ENCODE results near the gene SFTA2.
"Not testable (repeated sequence)": the region's sequence is repeated elsewhere in the genome, so short reads cannot be mapped to it uniquely, and the experiment has no call there.

Gene SFTA2

DNA sequence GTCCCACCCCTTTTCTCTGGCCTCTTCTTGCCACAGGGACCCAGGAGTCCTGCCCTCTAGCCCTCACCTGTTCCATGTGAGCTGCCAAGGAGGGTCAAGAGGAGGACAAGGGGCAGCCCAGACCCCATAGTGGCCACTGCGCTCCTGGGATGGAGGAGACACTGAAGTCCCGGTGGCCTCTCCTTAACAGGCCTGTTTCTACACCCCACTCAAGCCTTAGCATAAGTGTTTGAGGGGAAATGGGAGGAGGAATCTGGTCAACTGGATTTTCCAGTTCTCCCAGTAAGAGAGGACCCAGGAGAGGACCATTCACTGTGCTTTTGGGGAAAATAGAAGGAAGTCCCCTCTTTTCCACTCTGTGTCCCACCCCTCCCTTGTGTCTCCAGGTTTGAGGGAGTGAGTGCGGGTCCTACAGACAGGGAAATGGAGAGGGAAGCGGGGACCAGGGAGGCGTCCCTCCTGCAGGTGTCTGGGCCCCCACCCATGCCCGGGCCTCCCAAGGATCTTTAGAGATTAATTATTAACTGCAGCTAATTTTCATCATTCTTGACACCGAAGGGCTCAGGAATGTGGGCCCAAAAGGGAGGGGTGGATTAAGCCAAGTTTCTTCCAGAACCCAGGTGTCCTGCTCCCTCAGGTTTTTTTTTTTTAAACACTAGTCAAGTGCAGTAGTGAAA is at the start of gene SFTA2:
Gene SFTA2 (minus strand): TSS at position 202 of the 677 bp plus-strand sequence. CDS start 74 bp downstream, at position 128.
- DNase-seq: no peak
- intact Hi-C loops (cut with DNase I): no loop called here

DNA sequence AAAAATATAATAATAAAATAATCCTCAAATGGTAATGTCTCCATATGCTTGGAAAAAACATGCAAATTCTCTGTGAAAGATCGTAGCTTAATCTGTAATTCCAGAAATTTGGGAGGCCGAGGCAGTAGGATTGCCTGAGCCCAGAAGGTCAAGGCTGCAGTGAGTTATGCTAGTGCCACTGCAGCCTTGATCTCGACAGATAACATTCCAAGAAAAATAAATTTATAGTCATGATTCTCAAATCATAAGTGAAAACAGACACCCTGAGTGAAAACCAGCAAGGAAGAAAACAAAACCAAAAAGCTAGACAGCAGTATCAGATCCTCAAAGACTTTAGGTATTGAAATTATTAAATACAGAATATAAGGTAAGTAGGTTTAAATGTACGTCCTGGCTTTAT is 47.7 kb upstream of the SFTA2 start:
- DNase-seq: no peak
- intact Hi-C loops (cut with DNase I): no loop called here

DNA sequence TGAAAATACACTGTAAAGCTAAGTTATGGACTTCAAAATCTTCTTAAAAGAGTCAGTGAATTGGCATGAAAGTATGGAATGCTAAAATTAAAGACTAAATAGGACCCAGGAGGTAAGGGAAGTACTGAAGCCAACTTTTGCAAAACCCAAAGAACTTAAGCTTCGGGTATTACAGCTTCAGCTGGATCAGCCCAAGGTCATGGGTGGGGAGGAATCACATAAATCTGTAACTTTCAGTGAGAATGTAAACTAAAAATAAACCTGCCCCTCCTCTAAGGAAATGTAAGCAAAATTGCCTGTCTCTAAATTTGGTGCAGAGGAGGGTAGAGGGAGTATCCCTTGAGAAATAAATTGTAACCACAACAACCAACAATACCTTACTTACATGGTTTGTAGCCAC is 47.2 kb upstream of the SFTA2 start:
- intact Hi-C loops (cut with DNase I): no loop called here
- no peak for DNase-seq

DNA sequence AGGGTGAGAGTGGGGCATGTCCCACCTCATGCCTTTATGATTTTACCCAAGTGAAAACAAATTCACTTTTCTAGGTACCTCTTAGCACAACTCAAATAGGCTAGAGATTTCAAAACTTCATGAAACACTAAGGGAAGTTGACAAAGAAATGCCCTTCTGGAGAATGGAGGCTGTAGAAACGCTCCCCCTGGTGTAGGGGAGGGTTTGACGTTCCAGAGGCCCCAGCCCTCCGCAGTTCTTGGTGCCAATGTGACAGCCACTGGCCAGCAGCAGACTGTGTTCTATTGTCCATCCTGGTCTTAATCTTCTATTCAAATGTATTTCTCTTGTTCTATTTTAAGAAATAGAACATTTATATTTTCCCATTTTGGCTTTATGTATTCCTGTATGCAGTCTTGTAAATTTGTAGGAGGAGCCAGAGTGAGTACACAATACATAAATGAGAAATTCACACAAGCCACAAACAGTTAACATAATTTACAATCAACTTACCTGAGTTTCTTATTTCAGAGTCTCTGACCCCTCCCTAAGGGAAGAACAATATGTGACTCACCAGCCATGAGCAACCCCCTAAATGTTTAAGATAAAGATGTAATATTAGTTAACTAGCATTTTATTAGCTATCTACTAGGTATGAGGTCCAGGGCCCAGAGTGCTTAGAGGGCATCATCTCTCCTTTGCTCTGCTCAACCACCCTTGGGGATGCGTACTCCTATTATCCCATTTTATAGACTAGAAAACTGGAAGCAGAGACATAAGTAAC is 42.7 kb upstream of the SFTA2 start:
- intact Hi-C loops (cut with DNase I): no loop called here
- DNase-seq: no peak

DNA sequence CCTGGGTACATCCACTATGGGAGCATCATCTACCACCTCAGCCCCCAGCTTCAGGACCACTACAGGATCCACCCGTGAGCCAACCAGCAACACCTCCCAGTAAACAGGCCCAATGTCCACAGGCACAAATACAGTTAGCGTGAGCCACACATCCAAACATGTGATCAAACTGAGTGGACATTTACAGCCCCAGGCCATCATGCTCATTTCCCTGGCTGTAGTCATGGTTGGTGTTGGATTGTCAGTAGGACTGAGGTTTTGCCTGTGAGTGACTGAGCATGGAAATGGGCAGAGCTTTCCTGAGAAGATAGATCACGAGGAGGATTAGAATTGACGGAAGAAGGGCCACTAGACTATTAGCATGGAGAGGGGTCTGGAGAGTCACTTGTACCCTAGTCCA is 40.8 kb upstream of the SFTA2 start:
- intact Hi-C loops (cut with DNase I): no loop called here
- no peak for DNase-seq

DNA sequence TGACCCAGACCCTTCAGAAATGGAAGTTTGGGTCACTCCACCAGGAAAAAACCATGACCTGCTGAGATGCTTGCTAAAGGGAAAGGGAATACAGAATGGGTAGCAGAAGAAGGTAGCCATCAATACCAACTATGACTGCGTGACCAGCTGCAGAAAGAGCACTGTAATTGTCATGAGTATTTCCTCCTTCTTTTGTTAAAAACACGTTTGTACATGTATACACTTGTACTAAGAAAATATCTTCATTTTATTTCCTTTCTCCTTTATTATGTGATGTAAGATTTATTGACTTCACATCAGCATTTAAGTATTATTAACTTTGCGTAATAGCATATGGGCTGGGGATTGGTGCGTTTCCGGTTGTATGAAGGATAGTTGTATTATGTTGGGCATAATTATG is 39.0 kb upstream of the SFTA2 start:
- intact Hi-C loops (cut with DNase I): no loop called here
- DNase-seq: no peak

DNA sequence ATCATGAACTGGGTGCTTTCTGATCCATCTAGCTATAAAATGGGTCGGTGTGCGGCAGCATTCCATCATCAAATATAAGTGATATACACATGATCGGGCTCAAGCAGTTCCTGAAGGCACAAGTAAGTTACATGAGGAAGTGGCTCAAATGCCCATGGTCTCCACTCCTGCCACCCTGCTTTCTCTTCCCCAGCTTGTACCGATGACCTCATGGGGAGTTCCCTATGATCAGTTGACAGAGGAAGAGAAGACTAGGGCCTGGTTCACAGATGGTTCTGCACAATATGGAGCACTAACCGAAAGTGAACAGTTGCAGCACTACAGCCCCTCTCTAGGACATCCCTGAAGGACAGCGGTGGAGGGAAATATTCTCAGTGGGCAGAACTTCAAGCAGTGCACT is 37.2 kb upstream of the SFTA2 start:
- intact Hi-C loops (cut with DNase I): not testable (repeated sequence)
- peak in 12 of 42 donors; percentile 15 to 40 (median 25) for DNase-seq

DNA sequence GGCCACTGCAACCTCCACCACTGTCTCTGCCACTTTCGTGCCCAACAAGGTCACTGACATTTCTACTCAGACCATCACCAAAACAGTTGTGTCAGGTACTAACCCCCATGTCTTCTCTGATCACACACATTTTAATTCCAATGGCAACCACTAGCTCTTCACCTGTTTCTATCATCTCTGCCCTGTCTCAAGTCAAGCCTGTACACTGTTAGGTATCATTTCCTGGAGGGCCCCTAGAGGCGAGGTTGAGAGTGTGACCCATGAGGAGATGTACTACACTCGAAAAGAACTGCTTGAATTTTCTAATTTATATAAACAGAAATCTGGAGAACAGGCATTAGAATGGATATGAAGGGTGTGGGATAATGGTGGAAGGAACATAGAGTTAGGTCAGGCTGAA is 34.2 kb upstream of the SFTA2 start:
- intact Hi-C loops (cut with DNase I): no loop called here
- no peak for DNase-seq

DNA sequence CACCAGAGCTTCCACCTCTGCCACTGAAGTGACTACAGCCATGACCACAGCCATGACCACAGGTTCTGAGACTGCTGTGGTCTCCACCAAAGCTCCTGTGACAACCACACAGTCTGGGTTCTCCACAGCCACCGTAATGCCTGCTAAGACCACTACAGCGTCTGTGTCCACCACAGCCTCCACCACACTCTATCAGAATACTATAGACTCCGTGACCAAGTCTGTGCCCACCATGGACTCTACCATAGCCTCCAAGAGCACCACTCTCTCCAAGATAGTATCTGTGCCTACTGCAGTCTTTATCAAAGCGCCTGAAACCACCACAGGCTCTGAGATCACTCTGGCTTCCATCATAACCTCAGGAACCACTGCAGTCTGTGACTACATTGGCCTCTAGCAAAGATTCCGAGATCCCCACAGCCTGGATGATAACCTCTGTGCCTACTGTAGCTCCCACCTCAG is 33.2 kb upstream of the SFTA2 start:
- no peak for DNase-seq
- intact Hi-C loops (cut with DNase I): no loop called here

DNA sequence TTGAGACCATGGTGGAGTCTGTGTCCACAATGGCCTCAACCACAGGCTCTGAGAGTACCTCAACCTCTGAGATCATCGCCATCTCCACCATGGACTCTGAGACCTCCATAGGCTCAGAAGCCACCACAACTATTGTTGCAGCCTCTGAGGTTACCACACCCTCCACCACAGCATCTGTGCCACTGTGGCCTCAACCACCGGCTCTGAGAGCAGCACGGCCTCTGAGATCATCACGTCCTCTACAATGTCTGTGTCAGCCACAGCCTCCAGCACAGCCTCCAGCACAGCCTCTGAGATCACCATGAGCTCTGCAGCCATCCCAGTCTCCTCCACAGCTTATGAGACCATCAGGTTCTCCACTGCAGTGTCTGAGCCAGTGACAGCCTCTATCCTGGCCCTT is 32.1 kb upstream of the SFTA2 start:
- intact Hi-C loops (cut with DNase I): no loop called here

DNA sequence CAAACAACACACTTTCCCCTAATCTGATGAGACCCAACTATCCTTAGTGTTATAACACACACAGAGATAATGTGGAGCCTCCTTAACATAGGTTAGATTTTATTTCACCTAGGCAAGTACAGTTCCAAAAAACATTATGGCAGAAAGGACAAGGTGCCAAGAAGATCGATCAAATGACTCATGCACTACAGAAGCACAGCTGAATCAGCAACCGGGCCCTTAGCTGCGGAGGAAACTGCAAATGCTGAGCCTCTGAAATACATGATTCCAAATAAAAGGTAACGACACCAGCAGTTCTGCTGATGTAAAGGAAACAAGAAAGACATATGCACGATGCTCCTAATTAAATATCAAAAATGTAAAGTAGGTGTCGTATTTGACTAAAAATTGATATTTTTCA is 31.7 kb upstream of the SFTA2 start:
- intact Hi-C loops (cut with DNase I): no loop called here
- DNase-seq: peak in 28 of 42 donors; percentile 6 to 75 (median 42)

More for the DNA sequence above, 32.1 kb upstream of the SFTA2 start:
- no peak for DNase-seq

DNA sequence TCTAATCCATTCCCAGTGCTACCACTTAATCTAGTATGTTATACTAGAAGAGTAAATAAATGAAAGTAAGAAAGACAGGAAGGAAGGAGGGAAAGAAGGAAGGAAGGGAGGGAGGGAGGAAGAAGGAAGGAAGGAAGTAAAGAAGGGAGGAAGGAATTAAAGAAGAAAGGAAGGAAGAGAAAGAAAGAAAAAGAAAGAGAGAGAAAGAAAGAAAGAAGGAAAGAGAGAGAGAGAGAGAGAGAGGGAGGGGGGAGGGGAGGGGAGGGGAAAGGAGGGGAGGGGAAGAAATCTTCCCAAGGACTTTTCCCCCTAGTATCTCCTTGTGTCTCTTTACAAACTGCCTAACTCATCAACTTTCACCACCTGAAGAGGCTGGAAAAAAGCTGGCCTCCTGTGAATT is 30.7 kb upstream of the SFTA2 start:
- intact Hi-C loops (cut with DNase I): no loop called here
- no peak for DNase-seq

DNA sequence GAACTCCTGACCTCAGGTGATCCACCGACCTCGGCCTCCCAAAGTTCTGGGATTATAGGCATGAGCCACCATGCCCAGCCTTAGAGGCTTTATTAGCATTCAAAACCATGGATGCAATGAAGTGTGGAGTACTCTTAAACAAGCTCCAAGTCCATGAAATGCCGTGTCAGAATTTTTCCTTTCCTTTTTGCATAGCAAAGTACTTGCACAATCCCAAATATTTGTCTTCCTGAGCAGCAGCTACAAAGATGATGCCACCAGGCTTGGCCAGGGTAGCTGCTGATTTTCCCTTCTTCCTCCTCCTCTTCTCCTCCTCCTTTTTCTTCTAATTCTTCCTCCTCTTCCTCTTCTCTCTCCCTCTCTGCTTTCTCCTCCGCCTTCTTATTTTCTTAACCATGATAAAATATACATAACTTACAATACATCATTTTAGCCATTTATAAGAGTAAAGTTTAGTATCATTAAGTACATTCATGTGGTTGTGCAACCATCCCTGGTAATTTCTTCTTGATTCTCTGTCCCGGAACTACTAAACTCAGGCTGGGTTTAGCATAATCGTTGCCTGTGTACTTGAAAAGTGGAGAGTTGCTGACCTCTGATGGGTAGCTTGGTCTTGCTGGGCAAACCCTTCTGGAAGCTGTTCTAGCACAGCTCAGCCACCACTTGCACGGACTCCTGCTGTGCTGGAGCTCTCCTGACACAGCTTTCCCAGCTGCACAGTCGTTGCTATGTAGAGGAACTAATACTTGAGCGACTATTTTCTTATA is 29.1 kb upstream of the SFTA2 start:
- intact Hi-C loops (cut with DNase I): no loop called here

DNA sequence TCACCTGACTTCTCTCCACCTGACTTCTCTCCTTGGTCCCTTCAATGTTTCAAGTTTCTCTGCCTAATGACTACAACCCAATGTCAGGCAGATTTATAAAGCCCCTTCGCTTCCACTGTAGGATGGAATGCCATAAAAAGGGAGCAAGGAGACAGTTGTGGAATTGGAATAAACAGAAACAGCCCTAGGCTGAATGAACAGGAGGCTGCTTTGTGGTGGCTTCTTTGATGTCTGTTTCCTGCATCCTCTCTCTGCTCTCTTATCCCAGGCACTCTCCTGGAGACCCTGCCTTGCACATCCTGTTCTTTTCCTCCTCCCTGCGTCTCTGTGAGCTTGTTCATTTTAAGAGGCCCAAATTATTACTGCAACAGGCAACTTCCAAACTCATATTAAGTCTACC is 25.7 kb upstream of the SFTA2 start:
- DNase-seq: no peak
- intact Hi-C loops (cut with DNase I): no loop called here

More for the DNA sequence above, 29.1 kb upstream of the SFTA2 start:
- no peak for DNase-seq

DNA sequence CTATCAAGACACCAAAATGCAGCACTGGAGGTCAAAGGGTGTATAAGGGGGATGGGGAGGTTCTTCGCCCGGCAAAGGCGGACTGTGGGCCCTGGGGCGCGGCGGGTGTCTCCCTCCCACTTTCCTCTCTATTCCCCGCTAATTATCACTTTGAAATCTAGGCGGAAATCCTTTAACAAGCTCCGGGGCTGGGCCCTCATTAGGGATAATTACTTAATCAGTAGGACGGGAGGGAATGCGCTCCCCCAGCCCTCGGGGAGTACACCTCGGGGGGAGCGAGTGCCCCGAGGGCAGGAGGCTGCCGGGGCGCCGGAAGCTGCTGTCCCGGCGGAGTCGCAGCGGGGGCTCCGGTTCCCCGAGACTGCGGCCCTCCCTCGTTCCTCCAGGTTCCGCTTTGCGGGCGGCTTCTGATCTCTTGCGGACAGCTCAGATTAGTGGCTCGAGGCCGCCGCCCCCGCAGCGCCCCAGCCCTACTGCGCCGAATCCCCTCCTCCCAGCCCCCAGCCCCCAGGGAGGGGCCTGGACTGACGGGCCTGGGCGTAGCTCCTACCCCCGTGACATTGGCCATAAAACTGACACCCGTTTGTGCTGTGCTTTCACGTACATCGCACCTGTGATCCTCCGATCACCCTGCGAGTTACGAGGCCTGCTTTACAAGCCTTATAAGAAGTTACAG is 23.5 kb upstream of the SFTA2 start:
- peak; percentile 5 to 84 (median 60) for DNase-seq
- intact Hi-C loops (cut with DNase I): no loop called here

DNA sequence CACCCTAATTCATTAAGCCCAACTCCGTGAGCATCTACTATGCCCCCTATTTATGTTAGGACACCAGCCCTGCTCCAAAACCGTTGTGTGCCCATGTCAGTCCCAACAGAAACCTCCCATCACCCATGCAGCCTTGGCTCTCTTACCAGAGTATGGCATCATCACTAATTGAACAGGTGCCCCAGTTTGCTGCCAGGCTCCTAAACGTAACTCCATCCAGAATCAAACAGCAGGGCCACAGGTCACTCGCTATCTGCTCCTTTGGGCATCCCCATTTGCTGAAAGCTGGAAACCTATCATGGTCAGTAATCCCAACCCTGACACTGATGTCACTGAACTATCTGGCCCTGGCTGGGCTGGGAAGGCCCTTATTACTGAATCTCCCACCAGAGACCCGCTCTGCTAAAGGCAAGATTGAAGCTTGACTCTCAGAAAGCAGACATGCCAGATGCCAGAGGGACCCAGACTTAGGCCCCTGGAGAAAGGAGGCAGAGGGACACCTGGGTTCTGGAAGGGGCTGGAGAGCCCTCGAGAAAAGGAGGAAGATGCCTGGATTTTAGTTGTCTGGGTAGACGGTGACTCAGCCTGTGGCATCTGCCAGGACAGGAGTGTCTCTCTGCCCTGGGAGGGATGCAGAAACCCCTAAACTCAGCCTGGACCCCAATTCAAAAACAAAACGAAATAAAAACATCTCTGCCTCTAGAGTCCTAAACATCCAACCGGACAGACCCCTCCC is 22.8 kb upstream of the SFTA2 start:
- no peak for DNase-seq
- intact Hi-C loops (cut with DNase I): no loop called here

DNA sequence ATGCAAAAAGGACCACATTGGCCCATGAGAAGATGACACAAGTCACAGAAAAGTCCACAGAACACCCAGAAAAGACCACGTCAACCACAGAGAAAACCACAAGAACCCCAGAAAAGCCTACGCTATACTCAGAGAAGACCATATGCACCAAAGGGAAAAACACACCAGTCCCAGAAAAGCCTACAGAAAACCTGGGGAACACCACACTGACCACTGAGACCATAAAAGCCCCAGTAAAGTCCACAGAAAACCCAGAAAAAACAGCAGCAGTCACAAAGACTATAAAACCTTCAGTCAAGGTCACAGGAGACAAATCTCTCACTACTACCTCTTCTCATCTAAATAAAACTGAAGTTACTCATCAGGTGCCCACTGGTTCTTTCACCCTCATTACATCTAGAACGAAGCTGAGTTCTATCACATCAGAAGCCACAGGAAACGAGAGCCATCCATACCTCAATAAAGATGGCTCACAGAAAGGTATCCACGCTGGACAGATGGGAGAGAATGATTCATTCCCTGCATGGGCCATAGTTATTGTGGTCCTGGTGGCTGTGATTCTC is 20.0 kb upstream of the SFTA2 start:
- DNase-seq: no peak
- intact Hi-C loops (cut with DNase I): no loop called here

DNA sequence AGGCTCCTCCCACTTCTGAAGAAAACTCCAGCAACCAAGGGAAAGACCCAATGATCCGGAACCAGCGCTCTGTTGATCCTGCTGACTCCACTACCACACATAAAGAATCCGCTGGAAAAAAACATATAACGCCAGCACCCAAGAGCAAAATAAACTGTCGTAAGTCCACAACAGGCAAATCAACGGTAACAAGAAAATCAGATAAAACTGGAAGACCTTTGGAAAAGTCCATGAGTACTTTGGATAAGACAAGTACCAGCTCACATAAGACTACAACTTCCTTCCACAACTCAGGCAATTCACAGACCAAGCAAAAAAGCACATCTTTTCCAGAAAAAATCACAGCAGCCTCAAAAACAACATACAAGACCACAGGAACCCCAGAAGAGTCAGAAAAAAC is 16.8 kb upstream of the SFTA2 start:
- no peak for DNase-seq
- intact Hi-C loops (cut with DNase I): no loop called here

DNA sequence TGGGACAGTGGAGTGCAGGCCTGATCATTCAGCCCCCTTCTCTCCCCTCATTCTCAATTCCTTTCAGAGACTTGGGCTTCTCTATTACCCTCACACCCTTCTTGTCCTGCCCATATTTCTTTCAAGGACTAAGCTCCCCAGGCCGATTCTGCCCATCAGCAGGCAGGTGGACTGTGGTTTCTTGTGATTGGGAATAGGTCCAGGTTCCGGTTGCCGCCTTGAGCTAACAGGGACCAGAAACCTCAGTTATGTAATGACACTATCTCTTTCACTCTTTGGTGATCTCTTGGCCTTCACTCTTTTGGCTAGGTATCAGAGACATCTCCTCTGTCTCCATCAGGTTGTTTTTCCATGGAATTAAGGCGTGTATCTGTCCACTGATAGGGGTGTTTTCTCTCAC is 15.3 kb upstream of the SFTA2 start:
- intact Hi-C loops (cut with DNase I): no loop called here
- DNase-seq: no peak
